Measurements from ENCODE around the gene CTAGE15. TPM values are rescaled to one million over a fixed set of nuclear protein-coding genes. Genes with fewer than 3 reads are reported as not detected.
"Not testable (repeated sequence)": the region's sequence is repeated elsewhere in the genome, so short reads cannot be mapped to it uniquely, and the experiment has no call there.

CTAGE15 gene
- polyA plus RNA-seq, 4 donors, result 0.07 to 2.3 (median 0.33) TPM

DNA sequence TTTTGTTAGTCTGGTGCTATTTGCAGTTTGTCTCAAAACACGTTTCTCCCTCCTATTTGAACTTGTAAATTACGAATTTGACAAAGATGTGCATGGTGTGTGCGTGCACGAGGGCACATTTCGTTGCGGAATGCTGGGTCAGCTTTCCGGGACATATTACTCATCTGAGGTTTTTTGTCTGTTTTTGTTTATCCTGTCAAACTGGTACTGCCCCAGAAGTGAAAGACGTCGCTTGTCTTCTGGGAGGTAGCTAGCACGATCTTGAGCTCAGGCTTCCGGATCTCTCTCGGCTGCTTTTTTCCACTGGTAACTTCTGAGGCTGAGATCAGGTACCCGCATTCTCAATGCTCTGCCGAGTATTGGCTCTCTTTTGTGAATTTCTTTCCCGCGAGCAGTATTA, 49.6 kb downstream of the CTAGE15 start:
- not testable (repeated sequence) for DNase-seq (ENCODE audit: low read depth in 4 of 4, low spot score in 3 of 4)

GRCh38 chr7:143622130-143622529, 50.5 kb downstream of the CTAGE15 start:
- DNase-seq (ENCODE audit: low read depth in 4 of 4, low spot score in 3 of 4), result not testable (repeated sequence)

Other genes with a start within 250 kb of the CTAGE15 start
- 1 to 10 TPM; 2.3 to 4.9 (median 2.7) TPM for gene FAM131B, start 209.1 kb upstream of the CTAGE15 start, polyA plus RNA-seq (ENCODE audit: insufficient read length in 4 of 4)
- 100 to 1,000 TPM in 2 of 4 donors, 10 to 100 TPM in 2; 80.4 to 137 (median 93.0) TPM for gene ZYX, start 190.5 kb upstream of the CTAGE15 start, polyA plus RNA-seq (ENCODE audit: insufficient read length in 4 of 4)
- 10 to 100 TPM in 3 of 4 donors, 1 to 10 TPM in 1; 4.1 to 23.5 (median 18.4) TPM for gene EPHA1, start 162.9 kb upstream of the CTAGE15 start, polyA plus RNA-seq (ENCODE audit: insufficient read length in 4 of 4)
- gene TAS2R60, start 128.3 kb upstream of the CTAGE15 start, polyA plus RNA-seq (ENCODE audit: insufficient read length in 4 of 4), result not detected
- not detected for gene TAS2R41, start 93.9 kb upstream of the CTAGE15 start, polyA plus RNA-seq (ENCODE audit: insufficient read length in 4 of 4)
- 1 to 10 TPM; 1.0 to 3.6 (median 3.2) TPM for gene TCAF2, start 49.2 kb downstream of the CTAGE15 start, polyA plus RNA-seq (ENCODE audit: insufficient read length in 4 of 4)
- gene CTAGE6, start 185.9 kb downstream of the CTAGE15 start, polyA plus RNA-seq (ENCODE audit: insufficient read length in 4 of 4), result not detected

Measured in left renal pelvis (tissue), 4 donors.